GM23338 (cell line): ENCODE results near the gene TINCR. TPM values are rescaled to one million over a fixed set of nuclear protein-coding genes. Genes with fewer than 3 reads are reported as not detected.

Experiments
- ATAC-seq: fragments of 200-7000 bp; cut with Tn5 transposase; 3 replicates; pipeline ENCODE4 v1.9.1; 2020
- DNase-seq: peaks from one replicate; pipeline ENCODE4 v3.0.0-alpha.2; 2015; ENCODE audit warnings: low spot score
- H2AFZ ChIP-seq: fragments of 200-600 bp; sonication (generic); 2 replicates; pipeline ENCODE4 v1.8.0; 2016; ENCODE audit warnings: antibody characterized with exemption, mild to moderate bottlenecking, moderate library complexity
- H3F3A ChIP-seq: fragments of 200-600 bp; sonication (generic); replicated peaks from 2 replicates; pipeline ENCODE4 v1.8.0; 2017; ENCODE audit warnings: antibody characterized with exemption, mixed run types, low read depth
- H3K27ac ChIP-seq: fragments of 200-600 bp; sonication (generic); 2 replicates; pipeline ENCODE4 v1.6.1; 2016; ENCODE audit warnings: low read depth
- H3K27me3 ChIP-seq: fragments of 200-600 bp; sonication (generic); 2 replicates; pipeline ENCODE4 v1.8.0; 2016; ENCODE audit warnings: mild to moderate bottlenecking, mixed run types, moderate library complexity; ENCODE audit not compliant: insufficient read depth
- H3K36me3 ChIP-seq: fragments of 200-600 bp; sonication (generic); 2 replicates; pipeline ENCODE4 v1.8.0; 2016; ENCODE audit warnings: mild to moderate bottlenecking; ENCODE audit not compliant: insufficient read depth
- H3K4me1 ChIP-seq: fragments of 200-600 bp; sonication (generic); 2 replicates; pipeline ENCODE4 v1.8.0; 2016; ENCODE audit warnings: mild to moderate bottlenecking, moderate library complexity; ENCODE audit not compliant: insufficient read depth
- H3K4me2 ChIP-seq: fragments of 200-600 bp; sonication (generic); 2 replicates; pipeline ENCODE4 v1.7.1; 2017; ENCODE audit warnings: mixed run types
- H3K4me3 ChIP-seq: fragments of 200-600 bp; sonication (generic); 2 replicates; pipeline ENCODE4 v1.6.1; 2016; ENCODE audit warnings: mixed run types
- H3K79me2 ChIP-seq: fragments of 200-600 bp; sonication (generic); replicated peaks from 2 replicates; pipeline ENCODE4 v1.8.0; 2017; ENCODE audit warnings: mild to moderate bottlenecking; ENCODE audit not compliant: insufficient read depth
- H3K9me2 ChIP-seq: fragments of 200-600 bp; sonication (generic); 2 replicates; pipeline ENCODE4 v1.8.0; 2017; ENCODE audit not compliant: insufficient read depth
- H4K20me1 ChIP-seq: fragments of 200-600 bp; sonication (generic); replicated peaks from 2 replicates; pipeline ENCODE4 v1.8.0; 2017; ENCODE audit warnings: mild to moderate bottlenecking; ENCODE audit not compliant: insufficient read depth
- H3K27ac Mint-ChIP-seq: 2 replicates; pipeline ENCODE4 v1.8.0; 2020; ENCODE audit warnings: inconsistent platforms, mild to moderate bottlenecking, moderate library complexity, mixed read lengths
- H3K27me3 Mint-ChIP-seq: 3 replicates; pipeline ENCODE4 v1.8.0; 2022; ENCODE audit warnings: low read depth, mild to moderate bottlenecking, moderate library complexity, mixed read lengths, inconsistent platforms; ENCODE audit not compliant: insufficient read depth, poor library complexity
- H3K36me3 Mint-ChIP-seq: 3 replicates; pipeline ENCODE4 v1.8.0; 2021; ENCODE audit warnings: low read depth, mild to moderate bottlenecking, inconsistent platforms, moderate library complexity, mixed read lengths
- H3K4me1 Mint-ChIP-seq: 3 replicates; pipeline ENCODE4 v1.8.0; 2020; ENCODE audit warnings: mild to moderate bottlenecking, inconsistent platforms, mixed read lengths
- H3K4me3 Mint-ChIP-seq: 3 replicates; pipeline ENCODE4 v1.8.0; 2021; ENCODE audit warnings: moderate library complexity, mild to moderate bottlenecking, inconsistent platforms, mixed read lengths
- H3K9me3 Mint-ChIP-seq: 3 replicates; pipeline ENCODE4 v1.8.0; 2020; ENCODE audit warnings: moderate library complexity, mild to moderate bottlenecking, inconsistent platforms, mixed read lengths
- CREB1 ChIP-seq: fragments of 250-450 bp; sonication (Bioruptor Pico); IDR thresholded peaks from 2 replicates; pipeline ENCODE4 v1.5.0; 2020; ENCODE audit warnings: low read depth, mild to moderate bottlenecking, moderate library complexity
- CTCF ChIP-seq, 2 experiments: fragments of 200-600 bp in 1 of 2; sonication (generic) in 1 of 2; conservative IDR thresholded peaks; 2 replicates each; pipeline versions ENCODE4 v1.5.1 to v1.6.1; 2016 to 2017; ENCODE audit warnings: antibody characterized with exemption in 2 of 2, low read depth in 2 of 2, mild to moderate bottlenecking in 2 of 2, moderate library complexity in 1 of 2
- ETS1 ChIP-seq: IDR thresholded peaks from 2 replicates; pipeline ENCODE4 v1.6.1; 2016; ENCODE audit warnings: antibody characterized with exemption
- EZH2phosphoT487 ChIP-seq: fragments of 200-600 bp; sonication (generic); IDR thresholded peaks from one replicate; pipeline ENCODE4 v1.8.1; 2018; ENCODE audit warnings: antibody characterized with exemption; ENCODE audit not compliant: unreplicated experiment
- JUNB ChIP-seq: IDR thresholded peaks from one replicate; pipeline ENCODE4 v1.6.1; 2016; ENCODE audit warnings: antibody characterized with exemption; ENCODE audit not compliant: unreplicated experiment
- REST ChIP-seq: IDR thresholded peaks from one replicate; pipeline ENCODE4 v1.6.1; 2018; ENCODE audit warnings: antibody characterized with exemption; ENCODE audit not compliant: unreplicated experiment
- ZNF331 ChIP-seq: fragments of 250-450 bp; sonication (Bioruptor Pico); IDR thresholded peaks from 2 replicates; pipeline ENCODE4 v1.5.0; 2020; ENCODE audit warnings: low read depth, mild to moderate bottlenecking, moderate library complexity
- polyA plus RNA-seq: library from polyadenylated mRNA; unstranded; fragments of >200 nt; fragmentation: Nextera tagmentation; extraction: Ambion mirVana; gene quantifications from 2 replicates; pipeline ENCODE4 v1.2.1, GENCODE V29; 2016
- total RNA-seq: library from RNA; depleted of rRNA; stranded (reverse); fragments of >200 nt; shearing (Covaris generic); gene quantifications from 2 replicates; pipeline ENCODE4 v1.2.3, GENCODE V29; 2014

TINCR gene
- total and polyA plus RNA-seq, 2 experiments from 2014 or later: 0.42 to 0.97 TPM

GRCh38 chr19:5563008-5563431 lies 4.7 kb downstream of the TINCR start:
- Histone ChIP-seq H3K9me2 (no peaks in the 10 kb centered on the region), H2AFZ (no peak overlapping the region), H3K36me3 (no peaks in the 10 kb centered on the region), H3K79me2 (no peaks in the 10 kb centered on the region), H3K27me3 (peaks cover 13% of the 10 kb centered on the region), H3F3A (peaks cover 10% of the 10 kb centered on the region; the same call in 1 of the 2 replicates), H3K27ac (no peak overlapping the region), H4K20me1 (no peaks in the 10 kb centered on the region), H3K4me2 (no peak overlapping the region), H3K4me1 (no peaks in the 10 kb centered on the region; the same call in 1 of the 2 replicates), H3K4me3 (no peak overlapping the region)
- Mint-ChIP-seq H3K27me3 (peaks cover 18% of the 10 kb centered on the region), H3K36me3 (no peaks in the 10 kb centered on the region), H3K4me3 (no peak overlapping the region), H3K9me3 (peaks cover 10% of the 10 kb centered on the region), H3K4me1 (peaks cover 13% of the 10 kb centered on the region), H3K27ac (no peak overlapping the region)
- peak; percentile 34 for ATAC-seq
- DNase-seq: peak; percentile 68
- no peak for TF ChIP-seq JUNB
- TF ChIP-seq ETS1: no peak
- TF ChIP-seq CTCF (conservative IDR thresholded peaks at IDR 0.05; ENCODE audit: low read depth in 2 of 2): peak; percentile 47 to 73
- no peak for TF ChIP-seq CREB1 (CRISPR knock-in tag)

- Mint-ChIP-seq H3K27ac (no peak overlapping the region), H3K4me3 (no peak overlapping the region), H3K36me3 (no peaks in the 10 kb centered on the region), H3K27me3 (peaks cover 21% of the 10 kb centered on the region), H3K4me1 (peaks cover 18% of the 10 kb centered on the region), H3K9me3 (peaks cover 10% of the 10 kb centered on the region)
- no peak overlapping the region for H3K27ac ChIP-seq
- H3K4me1 ChIP-seq: no peaks in the 10 kb centered on the region; the same call in 1 of the 2 replicates
- no peaks in the 10 kb centered on the region for H3K79me2 ChIP-seq
- no peak for TF ChIP-seq EZH2phosphoT487
- no peaks in the 10 kb centered on the region for H4K20me1 ChIP-seq
- no peaks in the 10 kb centered on the region for H3K36me3 ChIP-seq
- H3K9me2 ChIP-seq: no peaks in the 10 kb centered on the region
- H3K27me3 ChIP-seq: peaks cover 11% of the 10 kb centered on the region
- ATAC-seq (no peak), DNase-seq (no peak)
- no peak overlapping the region for H3K4me3 ChIP-seq
- H3K4me2 ChIP-seq: no peak overlapping the region
- no peak overlapping the region for H2AFZ ChIP-seq
- H3F3A ChIP-seq: peaks cover 10% of the 10 kb centered on the region; the same call in 1 of the 2 replicates
These were observed 5.5 kb downstream of the TINCR start for GRCh38 chr19:5562280-5562679.

GRCh38 chr19:5561559-5561958 lies 6.2 kb downstream of the TINCR start:
- H3K9me2 ChIP-seq: no peaks in the 10 kb centered on the region
- no peaks in the 10 kb centered on the region for H4K20me1 ChIP-seq
- no peak overlapping the region for H3K4me3 ChIP-seq
- Mint-ChIP-seq H3K27ac (no peak overlapping the region), H3K4me3 (no peak overlapping the region), H3K27me3 (peaks cover 21% of the 10 kb centered on the region), H3K4me1 (peaks cover 24% of the 10 kb centered on the region), H3K36me3 (no peaks in the 10 kb centered on the region), H3K9me3 (peaks cover 10% of the 10 kb centered on the region)
- H3K27me3 ChIP-seq: peaks cover 4% of the 10 kb centered on the region
- H3K4me2 ChIP-seq: no peak overlapping the region
- no peaks in the 10 kb centered on the region for H3K36me3 ChIP-seq
- H2AFZ ChIP-seq: no peak overlapping the region
- no peaks in the 10 kb centered on the region for H3K79me2 ChIP-seq
- no peak for DNase-seq
- H3K4me1 ChIP-seq: no peaks in the 10 kb centered on the region; the same call in 1 of the 2 replicates
- no peak for ATAC-seq
- no peak overlapping the region for H3K27ac ChIP-seq
- H3F3A ChIP-seq: 0 out of 2 replicates have a peak, but pooled peaks cover 3% of the 10 kb centered on the region
- TF ChIP-seq ETS1: no peak
- TF ChIP-seq ZNF331 (CRISPR knock-in tag): no peak
- TF ChIP-seq REST: no peak
- TF ChIP-seq CTCF (conservative IDR thresholded peaks at IDR 0.05; ENCODE audit: low read depth in 2 of 2): peak; percentile 75 to 91
